OCI-LY3 (cell line): Measurements from ENCODE around the gene TRERF1.

Source experiments
- EZH2phosphoT487 ChIP-seq: fragments of 200-600 bp; shearing (Covaris generic); IDR thresholded peaks from 2 replicates; pipeline ENCODE4 v1.6.1; 2018; ENCODE audit warnings: antibody characterized with exemption, mixed run types, low read depth
- TF ChIP-seq, protein P1 (sequence below): fragments of 200-600, 300-600 bp; sonication (generic); IDR thresholded peaks from 2 replicates; pipeline ENCODE4 v1.5.1; 2014; ENCODE audit warnings: antibody characterized with exemption, low read length, low read depth

DNA sequence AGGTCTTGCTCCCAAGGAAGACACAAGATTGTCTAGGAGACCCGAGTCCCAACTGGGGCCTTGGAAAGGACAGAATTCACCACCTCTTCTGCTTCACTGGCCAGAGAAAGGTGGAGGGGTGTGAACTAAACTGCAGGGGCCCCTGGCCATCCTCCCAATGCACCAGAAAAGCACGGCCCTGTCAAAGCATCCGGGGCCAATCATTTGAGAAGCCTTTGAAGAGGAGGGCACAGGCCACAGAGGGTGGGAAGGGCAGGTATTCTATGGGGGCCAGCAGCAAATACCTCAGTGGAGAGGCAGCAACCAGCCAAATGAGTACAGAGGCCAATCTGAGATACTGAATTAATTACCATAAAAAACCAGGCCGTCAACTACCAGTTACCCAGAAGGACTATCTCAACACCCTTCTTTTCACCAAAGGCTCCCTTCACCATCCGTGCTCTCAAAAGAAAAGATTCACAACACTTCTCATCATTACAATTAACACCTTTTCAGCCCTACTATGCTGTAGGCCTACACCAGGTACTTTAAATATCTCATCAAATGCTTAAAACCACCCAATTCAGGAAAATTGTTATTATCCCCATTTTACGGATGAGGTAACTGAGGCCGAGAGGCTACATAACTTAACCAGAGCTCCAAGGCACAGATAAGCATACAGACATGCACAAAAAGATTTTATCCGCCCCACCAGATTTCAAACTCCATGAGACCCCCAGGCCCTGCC, 50.7 kb downstream of the TRERF1 start:
- TF ChIP-seq, protein P1, sequence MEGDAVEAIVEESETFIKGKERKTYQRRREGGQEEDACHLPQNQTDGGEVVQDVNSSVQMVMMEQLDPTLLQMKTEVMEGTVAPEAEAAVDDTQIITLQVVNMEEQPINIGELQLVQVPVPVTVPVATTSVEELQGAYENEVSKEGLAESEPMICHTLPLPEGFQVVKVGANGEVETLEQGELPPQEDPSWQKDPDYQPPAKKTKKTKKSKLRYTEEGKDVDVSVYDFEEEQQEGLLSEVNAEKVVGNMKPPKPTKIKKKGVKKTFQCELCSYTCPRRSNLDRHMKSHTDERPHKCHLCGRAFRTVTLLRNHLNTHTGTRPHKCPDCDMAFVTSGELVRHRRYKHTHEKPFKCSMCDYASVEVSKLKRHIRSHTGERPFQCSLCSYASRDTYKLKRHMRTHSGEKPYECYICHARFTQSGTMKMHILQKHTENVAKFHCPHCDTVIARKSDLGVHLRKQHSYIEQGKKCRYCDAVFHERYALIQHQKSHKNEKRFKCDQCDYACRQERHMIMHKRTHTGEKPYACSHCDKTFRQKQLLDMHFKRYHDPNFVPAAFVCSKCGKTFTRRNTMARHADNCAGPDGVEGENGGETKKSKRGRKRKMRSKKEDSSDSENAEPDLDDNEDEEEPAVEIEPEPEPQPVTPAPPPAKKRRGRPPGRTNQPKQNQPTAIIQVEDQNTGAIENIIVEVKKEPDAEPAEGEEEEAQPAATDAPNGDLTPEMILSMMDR, result no peak
- TF ChIP-seq EZH2phosphoT487, result no peak
